GM18517 (cell line): ENCODE measurements around the gene TRMT1L.

Experiments
- ATAC-seq: cut with Tn5 transposase; IDR thresholded peaks from one replicate; pipeline ENCODE4 v1.9.1; 2021; ENCODE audit warnings: mild to moderate bottlenecking, moderate library complexity; ENCODE audit not compliant: unreplicated experiment

TRMT1L gene

DNA sequence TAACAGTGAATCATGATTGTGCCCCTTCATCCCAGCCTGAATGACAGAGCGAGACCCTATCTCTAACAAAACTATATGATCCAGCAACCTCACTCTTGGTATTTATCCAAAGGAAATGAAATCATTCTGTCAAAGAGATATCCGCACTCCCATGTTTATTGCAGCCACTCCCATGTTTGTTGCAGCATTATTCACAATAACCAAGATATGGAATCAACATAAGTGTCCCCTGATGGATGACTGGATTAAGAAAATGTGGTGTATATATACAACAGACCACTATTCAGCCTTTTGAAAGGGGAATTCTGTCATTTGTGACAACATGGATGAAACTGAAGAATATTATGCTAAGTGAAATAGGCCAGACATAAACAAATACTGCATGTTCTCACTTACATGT, 44.4 kb downstream of the TRMT1L start:
- ATAC-seq: no peak

DNA sequence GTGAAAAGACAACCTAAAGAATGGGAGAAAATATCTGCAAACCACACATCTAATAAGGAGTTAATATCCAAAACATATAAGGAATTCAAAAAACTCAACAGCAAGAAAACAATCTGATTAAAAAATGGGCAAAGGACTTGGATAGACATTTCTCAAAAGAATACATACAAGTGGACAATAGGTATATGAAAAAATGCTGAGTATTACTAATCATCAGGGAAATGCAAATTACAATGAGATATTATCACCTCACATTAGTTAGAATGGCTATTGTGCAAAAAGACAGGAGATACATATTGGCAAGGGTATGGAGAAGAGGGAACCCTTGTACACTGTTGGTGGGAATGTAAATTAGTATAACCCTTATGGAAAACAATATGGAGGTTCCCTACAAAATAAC, 44.9 kb downstream of the TRMT1L start:
- ATAC-seq: no peak

GRCh38 chr1:185110145-185110544, 46.6 kb downstream of the TRMT1L start:
- ATAC-seq: no peak

DNA sequence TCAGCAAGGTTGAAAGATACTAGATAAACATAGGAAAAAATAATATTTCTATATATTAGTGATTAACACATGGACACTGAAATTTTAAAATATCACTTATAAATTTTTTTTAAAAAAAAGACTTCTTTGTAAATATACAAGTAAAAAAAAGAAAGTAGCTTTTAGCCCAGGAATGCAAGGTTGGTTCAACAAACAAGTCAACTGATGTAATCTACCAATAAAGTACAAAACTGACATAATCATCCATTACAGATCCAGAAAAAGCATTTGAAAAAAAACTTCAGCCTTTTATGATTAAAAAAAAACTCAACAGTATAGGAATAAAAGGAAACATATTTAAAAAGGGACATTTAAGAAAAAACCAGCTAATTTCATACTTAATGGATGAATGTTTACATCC, 48.4 kb downstream of the TRMT1L start:
- ATAC-seq: no peak

DNA sequence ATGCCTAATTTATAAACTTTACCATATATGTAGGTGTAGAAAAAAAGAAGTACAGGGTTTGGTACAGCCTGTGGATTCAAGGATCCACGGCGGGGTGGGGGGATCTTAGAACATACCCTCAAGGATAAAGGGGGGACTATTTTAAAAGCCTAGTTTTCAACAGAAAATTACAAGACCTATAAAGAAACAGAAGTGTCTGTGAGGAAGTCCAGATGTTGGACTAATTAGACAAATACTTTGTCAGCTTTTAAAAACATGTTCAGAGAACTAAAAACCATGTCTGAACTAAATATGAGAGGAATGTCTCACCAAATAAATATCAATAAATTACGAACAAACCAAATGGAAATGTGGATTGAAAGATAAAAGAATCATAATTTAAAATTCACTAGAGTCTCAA, 51.6 kb downstream of the TRMT1L start:
- ATAC-seq: no peak

- no peak for ATAC-seq
Measured at GRCh38 chr1:185104083-185104482, 52.7 kb downstream of the TRMT1L start.

GRCh38 chr1:185096531-185096930, 60.2 kb downstream of the TRMT1L start:
- ATAC-seq: no peak

DNA sequence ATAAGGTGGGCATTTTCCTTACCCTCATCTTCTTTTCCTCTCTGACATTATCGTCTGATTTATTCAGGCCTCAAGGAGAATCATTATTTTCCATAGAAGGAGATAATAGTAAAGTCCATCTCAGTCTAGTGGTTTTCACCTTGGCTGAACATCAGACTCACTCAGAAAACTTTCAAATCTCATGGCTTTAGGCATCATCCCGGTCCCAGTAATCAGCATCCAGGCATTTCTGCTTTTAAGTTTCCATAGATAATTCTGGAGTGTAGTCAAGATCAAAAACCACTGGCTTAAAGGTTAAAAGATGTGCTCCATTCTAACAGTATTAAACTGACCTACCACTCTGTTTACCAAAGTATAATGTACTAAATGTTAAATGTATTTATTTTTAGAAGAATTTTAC, 62.0 kb downstream of the TRMT1L start:
- ATAC-seq: no peak

GRCh38 chr1:185091480-185091879, 65.3 kb downstream of the TRMT1L start:
- ATAC-seq: no peak

GRCh38 chr1:185087746-185088145, 69.0 kb downstream of the TRMT1L start:
- no peak for ATAC-seq

DNA sequence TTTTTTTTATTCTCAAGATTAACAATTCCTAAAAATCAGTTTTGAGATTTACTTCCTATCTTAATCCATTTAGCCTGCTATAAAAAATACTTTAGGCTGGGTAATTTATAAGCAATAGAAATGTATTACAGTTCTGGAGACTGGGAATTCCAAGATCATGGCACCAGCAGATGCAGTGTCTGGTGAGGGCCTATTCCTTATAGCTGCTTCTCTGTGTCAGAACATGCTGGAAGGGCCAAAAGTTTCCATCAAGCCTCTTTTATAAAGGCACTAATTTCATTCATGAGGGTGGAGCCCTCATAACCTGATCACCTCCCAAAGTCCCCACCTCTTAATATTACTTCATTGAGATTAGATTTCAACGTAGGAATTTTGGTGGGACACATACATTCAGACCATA, 69.7 kb downstream of the TRMT1L start:
- ATAC-seq: no peak

DNA sequence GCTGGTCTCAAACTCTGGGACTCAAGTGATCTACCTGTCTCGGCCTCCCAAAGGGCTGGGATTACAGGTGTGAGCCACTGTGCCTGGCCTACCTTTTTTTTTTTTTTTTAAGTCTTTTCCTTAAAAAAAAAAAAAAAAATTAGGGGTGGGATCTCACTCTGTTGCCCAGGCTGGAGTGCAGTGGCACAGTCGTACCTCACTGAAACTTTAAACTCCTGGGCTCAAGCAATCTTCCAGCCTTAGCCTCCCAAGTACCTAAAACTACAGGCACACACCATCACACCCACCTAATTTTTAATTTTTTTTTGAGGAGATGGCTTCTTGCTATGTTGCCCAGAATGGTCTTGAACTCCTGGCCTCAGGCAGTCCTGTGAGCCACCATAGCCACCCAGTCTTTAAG, 72.9 kb downstream of the TRMT1L start:
- ATAC-seq: no peak

- ATAC-seq: no peak
Measured at GRCh38 chr1:185080422-185080821, 76.3 kb downstream of the TRMT1L start.

DNA sequence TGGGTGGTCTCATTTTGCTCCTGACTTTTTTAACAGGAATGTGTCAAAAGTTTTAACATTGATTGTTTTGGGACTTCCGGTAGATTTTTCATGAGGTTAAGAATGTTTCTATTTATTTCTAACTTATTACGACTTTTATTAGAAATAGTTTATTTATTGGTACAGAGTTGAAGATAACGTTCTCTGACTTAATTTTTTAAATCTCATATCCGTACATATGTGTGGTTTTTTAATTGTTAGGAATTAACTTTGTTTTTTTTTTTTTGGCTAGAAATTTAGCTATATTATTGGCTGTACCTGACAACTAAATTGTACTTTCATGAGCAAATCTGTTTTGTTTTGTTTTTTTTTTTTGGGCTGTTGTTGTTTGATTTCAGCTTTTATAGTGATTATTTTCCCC, 79.4 kb downstream of the TRMT1L start:
- no peak for ATAC-seq

- ATAC-seq: no peak
Measured at GRCh38 chr1:185075476-185075875, 81.3 kb downstream of the TRMT1L start.

- ATAC-seq: no peak
Measured at GRCh38 chr1:185074307-185074706, 82.4 kb downstream of the TRMT1L start.

GRCh38 chr1:185073725-185074124, 83.0 kb downstream of the TRMT1L start:
- ATAC-seq: no peak

- no peak for ATAC-seq
Measured at GRCh38 chr1:185070051-185070450, 86.7 kb downstream of the TRMT1L start.

DNA sequence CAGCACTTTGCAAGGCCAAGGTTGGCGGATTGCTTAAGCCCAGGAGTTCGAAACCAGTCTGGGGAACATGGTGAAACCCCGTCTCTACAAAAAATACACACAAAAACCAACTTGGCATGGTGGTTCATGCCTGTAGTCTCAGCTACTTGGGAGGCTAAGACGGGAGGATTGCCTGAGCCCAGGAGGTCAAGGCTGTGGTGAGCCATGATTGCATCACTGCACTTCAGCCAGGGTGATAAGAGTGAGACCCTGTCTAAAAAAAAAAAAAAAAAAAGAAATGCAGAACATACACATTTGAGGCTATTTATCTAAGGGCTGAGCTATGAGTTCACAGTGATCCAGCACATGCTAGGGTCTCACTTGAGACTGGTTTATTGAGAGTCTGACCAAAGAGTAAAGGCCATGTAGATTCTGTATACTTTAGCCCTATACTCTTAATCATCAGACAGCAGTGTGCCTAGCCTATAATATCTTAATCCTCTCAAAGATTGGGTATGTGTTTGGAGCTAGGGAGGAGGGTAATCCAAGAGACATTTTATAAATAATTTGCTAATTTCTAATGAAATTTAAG, 87.5 kb downstream of the TRMT1L start:
- no peak for ATAC-seq

DNA sequence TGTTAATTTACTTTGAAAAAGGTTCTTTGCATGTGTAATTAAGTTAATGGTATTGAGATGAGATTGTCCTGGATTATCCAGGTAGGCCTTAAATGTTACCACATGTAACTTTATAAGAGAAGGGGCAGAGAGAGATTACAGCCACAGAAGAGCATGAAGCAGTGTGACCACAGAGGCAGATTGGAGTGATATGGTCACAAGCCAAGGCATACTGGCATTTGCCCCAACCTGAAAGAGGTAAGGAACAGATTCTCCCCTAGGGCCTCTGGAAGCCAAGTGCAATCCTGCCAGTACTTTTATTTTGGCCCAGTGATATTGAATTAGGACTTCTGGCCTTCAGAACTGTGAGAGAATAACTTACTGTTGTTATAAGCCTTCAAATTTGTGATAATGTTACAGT, 88.4 kb downstream of the TRMT1L start:
- ATAC-seq: no peak
